GM21576 (cell line): Measurements from ENCODE around the gene LGR6.
"Not testable (repeated sequence)": the region's sequence is repeated elsewhere in the genome, so short reads cannot be mapped to it uniquely, and the experiment has no call there.

Experiments used
- ATAC-seq: cut with Tn5 transposase; IDR thresholded peaks from one replicate; pipeline ENCODE4 v1.9.1; 2021; ENCODE audit warnings: mild to moderate bottlenecking, moderate library complexity; ENCODE audit not compliant: unreplicated experiment

The LGR6 gene

DNA sequence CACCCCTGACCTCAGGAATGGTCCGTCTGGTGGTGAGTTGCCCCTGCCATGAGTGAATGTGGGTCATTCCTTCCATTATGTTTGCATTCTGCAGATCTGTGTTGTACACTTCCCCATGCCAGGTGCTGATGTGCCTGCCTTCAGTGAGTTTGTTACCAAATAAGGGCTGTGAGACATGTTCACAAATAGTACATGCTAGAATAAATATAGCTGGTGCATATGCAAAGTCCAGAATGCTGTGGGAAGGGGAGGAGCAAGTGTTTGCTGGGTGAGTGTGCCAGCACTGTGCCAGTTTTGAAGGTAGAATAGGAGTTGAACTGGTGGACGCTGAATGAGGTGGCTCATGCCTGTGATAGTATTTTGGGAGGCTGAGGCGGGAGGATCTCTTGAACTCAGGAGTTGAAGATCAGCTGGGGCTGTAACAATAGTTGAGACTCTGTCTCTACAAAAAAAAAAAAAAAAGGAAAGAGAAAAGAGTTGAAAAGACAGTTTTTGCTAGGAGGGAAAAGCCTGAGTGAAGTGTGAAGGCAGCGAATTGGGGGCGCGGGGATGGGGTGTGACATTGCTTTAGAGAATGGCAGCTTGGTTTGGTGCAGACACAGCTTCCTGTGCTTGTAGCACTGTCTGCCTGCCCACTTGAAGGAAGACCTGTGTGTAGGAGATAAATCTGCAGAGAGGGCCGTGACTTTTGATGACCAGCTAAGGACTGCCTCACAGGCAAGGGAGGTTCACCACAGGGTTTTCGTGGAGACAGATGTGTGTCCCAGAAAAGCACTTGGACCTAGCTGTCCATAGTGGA lies 61.1 kb downstream of the LGR6 start:
- ATAC-seq: no peak

GRCh38 chr1:202255343-202255742 lies 61.7 kb downstream of the LGR6 start:
- ATAC-seq: no peak

GRCh38 chr1:202259705-202260104 lies 66.1 kb downstream of the LGR6 start:
- ATAC-seq: no peak

GRCh38 chr1:202261209-202261958 lies 67.8 kb downstream of the LGR6 start:
- ATAC-seq: not testable (repeated sequence)

DNA sequence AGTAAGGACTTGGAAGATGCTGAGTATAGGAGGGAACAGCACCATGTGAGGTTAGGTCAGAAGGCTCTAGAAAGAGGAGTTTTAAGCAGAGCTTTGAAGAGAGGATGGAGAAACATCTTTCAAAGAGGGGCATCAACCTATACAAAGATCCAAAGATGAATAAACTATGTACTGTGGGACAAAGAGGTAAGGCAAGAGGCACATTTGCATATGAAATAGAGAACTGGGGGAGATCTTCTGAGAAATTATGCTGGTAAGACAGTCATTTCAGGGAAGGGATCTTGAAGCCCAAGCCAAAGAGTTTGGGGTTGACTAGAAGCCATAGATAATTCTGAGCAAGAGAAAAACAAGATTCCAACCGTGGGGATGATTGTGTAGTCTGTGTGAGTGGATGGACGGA lies 70.0 kb downstream of the LGR6 start:
- ATAC-seq: no peak

DNA sequence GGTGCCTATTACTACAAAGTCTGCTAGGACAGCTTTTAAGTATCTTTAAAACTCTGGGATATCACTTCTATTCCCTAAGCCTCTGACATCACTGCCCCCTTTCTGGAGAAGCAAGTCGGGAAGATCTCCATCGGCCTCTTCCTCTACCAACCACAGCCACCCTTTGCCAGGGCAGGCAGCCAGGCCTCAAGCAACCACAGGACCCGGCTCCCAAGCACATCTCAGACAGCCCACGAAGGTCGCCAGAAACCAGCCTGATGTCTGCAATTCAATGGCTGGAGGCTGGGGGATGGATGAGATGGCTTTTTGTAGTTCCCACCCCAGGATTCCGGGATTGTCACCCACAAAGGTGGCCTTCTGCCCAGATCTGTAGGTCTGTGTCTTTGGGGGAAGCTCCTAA lies 70.7 kb downstream of the LGR6 start:
- no peak for ATAC-seq

DNA sequence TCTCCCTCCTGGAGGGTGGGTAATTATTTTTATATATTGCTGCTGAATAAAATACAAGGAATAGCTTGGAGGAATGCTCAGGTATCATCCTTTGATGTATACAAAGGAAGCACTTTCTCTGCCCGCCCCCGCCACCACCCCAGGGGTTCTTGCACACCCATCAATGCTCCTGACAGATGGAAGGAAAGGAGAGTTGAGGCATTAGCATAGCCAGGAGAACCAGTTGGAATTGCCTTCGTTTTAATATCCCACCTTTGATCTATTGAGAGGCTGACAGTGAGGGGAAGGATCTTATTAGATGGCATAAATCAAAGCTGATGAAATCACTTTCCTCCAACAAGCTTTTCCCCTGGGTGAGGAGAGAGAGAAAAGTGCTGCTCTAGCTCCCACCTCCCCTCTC lies 71.1 kb downstream of the LGR6 start:
- no peak for ATAC-seq

DNA sequence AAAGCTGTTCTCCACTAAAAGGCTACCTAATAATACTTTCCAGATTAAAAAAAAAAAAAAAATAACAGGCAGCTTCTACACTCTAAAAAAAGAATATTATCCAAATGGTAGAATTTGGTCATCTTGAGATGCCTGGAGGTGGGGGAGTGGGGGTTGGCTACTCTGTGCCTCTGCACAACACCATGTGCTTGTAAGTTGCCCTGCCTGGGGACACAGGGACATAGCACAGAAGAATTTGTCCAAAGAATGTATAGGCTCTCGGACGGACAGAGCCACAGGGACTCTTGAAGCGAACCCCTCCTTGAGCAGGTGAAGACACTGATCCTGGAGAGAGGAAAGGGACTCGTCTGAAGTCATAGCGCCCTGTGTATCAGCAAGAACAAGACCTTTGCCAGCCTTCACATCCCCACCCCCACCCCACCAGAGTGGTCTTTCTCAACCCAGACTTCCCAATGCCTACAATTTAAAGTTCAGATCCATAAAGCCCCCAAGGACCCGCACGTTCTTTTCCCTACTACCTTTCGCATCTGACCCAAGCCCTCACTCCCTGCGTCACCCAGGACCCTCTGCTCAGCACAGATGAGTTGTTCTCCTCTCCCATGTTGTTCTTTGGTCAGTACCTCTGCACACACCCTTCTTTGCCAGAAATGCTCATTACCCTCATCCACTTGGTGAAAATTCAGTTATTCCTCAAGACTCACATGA lies 72.6 kb downstream of the LGR6 start:
- no peak for ATAC-seq

DNA sequence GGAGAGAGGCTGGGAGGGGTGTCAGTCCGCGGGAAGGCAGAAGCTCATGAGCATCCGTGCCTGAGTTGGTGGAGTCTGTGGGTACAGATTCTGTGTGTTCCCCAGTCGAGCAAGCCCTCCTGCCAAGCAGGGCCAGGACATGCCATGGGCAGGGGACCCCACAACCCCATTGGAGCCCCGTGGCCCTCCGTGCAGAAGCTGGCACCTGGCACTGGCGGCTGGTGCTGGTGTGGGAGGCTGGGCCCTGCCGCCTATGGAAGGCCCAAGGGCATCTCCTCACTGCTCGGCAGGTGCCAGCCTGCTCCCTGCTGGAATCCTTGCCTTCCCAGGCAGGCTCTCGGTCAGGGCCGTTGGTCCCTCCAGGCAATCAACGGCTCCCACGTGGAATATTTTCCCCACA lies 74.4 kb downstream of the LGR6 start:
- ATAC-seq: no peak

DNA sequence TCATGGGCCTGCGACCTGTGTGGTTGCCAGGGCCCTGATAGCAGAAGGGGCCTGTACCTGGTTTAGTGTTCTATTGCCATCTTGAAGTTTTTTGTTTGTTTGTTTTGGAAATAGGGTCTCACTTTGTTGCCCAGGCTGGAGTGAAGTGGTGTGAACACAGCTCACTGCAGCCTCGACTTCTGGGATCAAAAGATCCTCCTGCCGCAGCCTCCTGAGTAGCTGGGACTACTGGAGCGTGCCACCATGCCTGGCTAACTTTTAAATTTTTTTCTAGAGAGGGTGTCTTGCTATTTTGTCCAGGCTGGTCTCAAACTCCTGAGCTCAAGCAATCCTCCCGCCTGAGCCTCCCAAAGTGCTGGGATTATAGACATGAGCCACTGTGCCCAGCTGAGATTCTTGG lies 75.2 kb downstream of the LGR6 start:
- ATAC-seq: no peak

- no peak for ATAC-seq
These were observed 77.3 kb downstream of the LGR6 start for GRCh38 chr1:202270871-202271326.

DNA sequence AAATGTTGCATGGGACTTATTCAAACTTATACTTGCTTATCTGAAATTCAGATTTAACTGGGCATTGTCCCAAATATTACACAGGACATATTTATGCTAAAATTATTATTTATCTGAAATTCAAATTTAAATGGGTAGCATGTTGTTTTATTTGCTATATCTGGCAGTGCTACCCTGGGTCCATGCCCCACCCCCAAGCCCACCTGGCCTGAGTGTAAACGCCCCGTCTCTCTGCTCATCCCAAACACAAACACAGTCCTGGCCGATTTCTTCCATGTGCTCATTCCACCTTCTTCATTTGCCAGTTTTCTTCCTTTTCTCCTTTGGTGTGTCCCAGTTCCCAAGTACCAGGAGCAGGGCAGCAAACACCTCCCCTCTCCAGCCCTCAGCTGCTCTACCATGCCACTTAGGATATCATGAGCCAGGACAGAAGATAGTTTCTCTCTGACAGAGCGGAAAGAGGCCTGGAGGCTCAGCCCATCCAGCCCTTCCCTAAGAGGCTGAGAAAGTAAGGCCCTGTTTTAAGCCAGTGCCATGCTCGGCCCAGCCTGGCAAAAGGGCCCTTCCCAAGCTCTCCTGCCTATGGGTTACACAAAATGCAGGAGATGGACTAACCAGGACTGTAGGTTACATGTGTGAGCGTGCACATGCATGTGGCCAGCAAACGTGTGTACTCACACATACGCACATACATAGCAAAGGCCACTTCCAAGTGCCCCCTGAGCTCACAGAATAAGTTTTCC lies 78.7 kb downstream of the LGR6 start:
- no peak for ATAC-seq

- ATAC-seq: no peak
These were observed 81.0 kb downstream of the LGR6 start for GRCh38 chr1:202274611-202275010.

- ATAC-seq: no peak
These were observed 81.6 kb downstream of the LGR6 start for GRCh38 chr1:202275061-202275770.

- ATAC-seq: no peak
These were observed 82.6 kb downstream of the LGR6 start for GRCh38 chr1:202276081-202276715.

GRCh38 chr1:202276920-202277319 lies 83.3 kb downstream of the LGR6 start:
- no peak for ATAC-seq

- ATAC-seq: no peak
These were observed 85.2 kb downstream of the LGR6 start for GRCh38 chr1:202278751-202279150.

- ATAC-seq: no peak
These were observed 86.2 kb downstream of the LGR6 start for GRCh38 chr1:202279806-202280205.

DNA sequence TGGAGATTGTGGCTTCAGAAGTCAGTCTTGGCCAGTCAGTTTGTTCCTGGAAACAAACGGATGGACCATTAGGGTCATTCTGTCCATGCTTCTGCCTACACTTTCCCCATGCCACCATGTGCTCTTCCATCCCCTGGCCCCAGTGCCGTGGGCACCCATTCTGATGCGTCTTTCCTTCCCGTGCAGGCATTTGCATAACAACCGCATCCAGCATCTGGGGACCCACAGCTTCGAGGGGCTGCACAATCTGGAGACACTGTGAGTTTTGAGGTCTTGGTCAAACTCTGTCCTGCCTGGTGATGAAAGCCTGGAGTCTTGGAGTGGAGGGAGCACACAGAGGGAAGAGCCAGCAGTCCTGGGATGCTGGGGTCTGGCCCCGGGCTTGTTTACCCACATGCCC lies 87.0 kb downstream of the LGR6 start:
- no peak for ATAC-seq
